ENCODE measurements around the gene CCDC158.

GRCh38 chr4:76298227-76298626 is 122.7 kb downstream of the CCDC158 start:
- no peak for TF ChIP-seq POLR2AphosphoS5 (IDR thresholded peaks at IDR 0.05; ENCODE audit: low read depth, low read length)
- TF ChIP-seq SRF (IDR thresholded peaks at IDR 0.05; ENCODE audit: low read depth, low read length): no peak
- no peak for TF ChIP-seq CTCF (IDR thresholded peaks at IDR 0.05; ENCODE audit: control extremely low read depth in 1 of 3, insufficient read depth in 1 of 3, low read depth in 1 of 3, low read length in 3 of 3)
- no peak for TF ChIP-seq BACH1 (IDR thresholded peaks at IDR 0.05; ENCODE audit: low read length)
- TF ChIP-seq TEAD4 (IDR thresholded peaks at IDR 0.05; ENCODE audit: low read depth, low read length): no peak
- TF ChIP-seq CBX5 (IDR thresholded peaks at IDR 0.05; ENCODE audit: low read depth, low read length): no peak
- no peak for TF ChIP-seq EZH2 (IDR thresholded peaks at IDR 0.05; ENCODE audit: low read depth, low read length, severe bottlenecking)
- no peak for TF ChIP-seq POLR2A (IDR thresholded peaks at IDR 0.05; ENCODE audit: control extremely low read depth in 1 of 2, low read depth in 2 of 2, low read length in 2 of 2)

Measured in H1 (cell line).